Chondrocyte (in vitro differentiated cells): ENCODE data around the gene DIPK2A. TPM values are rescaled to one million over a fixed set of nuclear protein-coding genes. Genes with fewer than 3 reads are reported as not detected.

Experiments
- DNase-seq: peaks from one replicate; pipeline ENCODE4 v3.0.0; 2021; ENCODE audit warnings: mixed read lengths, low spot score
- H3K27ac Mint-ChIP-seq: one replicate; pipeline ENCODE4 v1.8.0; 2021; ENCODE audit warnings: mild to moderate bottlenecking, moderate library complexity, mixed read lengths; ENCODE audit not compliant: unreplicated experiment
- H3K27me3 Mint-ChIP-seq: 2 replicates; pipeline ENCODE4 v1.8.0; 2021; ENCODE audit warnings: low read depth, mixed read lengths
- H3K36me3 Mint-ChIP-seq: 2 replicates; pipeline ENCODE4 v1.8.0; 2021; ENCODE audit warnings: low read depth, mixed read lengths
- H3K4me1 Mint-ChIP-seq: 2 replicates; pipeline ENCODE4 v1.8.0; 2021; ENCODE audit warnings: low read depth, mild to moderate bottlenecking, mixed read lengths
- H3K4me3 Mint-ChIP-seq: one replicate; pipeline ENCODE4 v1.8.0; 2021; ENCODE audit warnings: mild to moderate bottlenecking, moderate library complexity, mixed read lengths; ENCODE audit not compliant: unreplicated experiment
- H3K9me3 Mint-ChIP-seq: 2 replicates; pipeline ENCODE4 v1.8.0; 2021; ENCODE audit warnings: low read depth, mixed read lengths
- CTCF ChIP-seq: fragments of 200-600 bp; sonication (generic); IDR thresholded peaks from 2 replicates; pipeline ENCODE4 v1.5.0; 2021; ENCODE audit warnings: antibody characterized with exemption, mild to moderate bottlenecking, moderate library complexity
- total RNA-seq: library from RNA; stranded (reverse); gene quantifications from 3 replicates; pipeline ENCODE4 v1.2.1, GENCODE V29; 2021

DIPK2A gene
- total RNA-seq, 1 donor from 2014 or later = 28.8 TPM

DNA sequence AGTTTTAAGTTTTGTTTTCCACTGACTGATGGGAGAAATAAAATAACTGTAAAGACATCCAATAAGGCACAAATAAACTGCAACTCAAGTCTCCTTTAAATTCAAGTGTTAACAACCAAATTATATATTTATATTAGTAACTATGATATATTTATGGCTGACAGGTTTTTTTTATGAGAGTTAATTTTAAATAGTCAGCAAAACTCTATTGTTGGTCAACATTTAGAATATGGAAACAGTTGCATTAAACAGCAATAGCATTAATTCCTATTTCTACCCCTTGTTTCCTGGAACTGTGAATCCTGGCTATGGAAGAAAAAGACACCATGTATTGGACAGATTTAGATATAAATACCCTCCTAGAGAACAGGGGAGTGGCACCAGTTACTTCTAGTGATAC, 16.5 kb upstream of the DIPK2A start:
- no peak for TF ChIP-seq CTCF
- Mint-ChIP-seq H3K36me3 (peaks cover 8% of the 10 kb centered on the region), H3K4me3 (no peak overlapping the region), H3K9me3 (peaks cover 13% of the 10 kb centered on the region), H3K4me1 (peaks cover 14% of the 10 kb centered on the region), H3K27ac (no peak overlapping the region), H3K27me3 (peaks cover 2% of the 10 kb centered on the region)
- DNase-seq = no peak

DNA sequence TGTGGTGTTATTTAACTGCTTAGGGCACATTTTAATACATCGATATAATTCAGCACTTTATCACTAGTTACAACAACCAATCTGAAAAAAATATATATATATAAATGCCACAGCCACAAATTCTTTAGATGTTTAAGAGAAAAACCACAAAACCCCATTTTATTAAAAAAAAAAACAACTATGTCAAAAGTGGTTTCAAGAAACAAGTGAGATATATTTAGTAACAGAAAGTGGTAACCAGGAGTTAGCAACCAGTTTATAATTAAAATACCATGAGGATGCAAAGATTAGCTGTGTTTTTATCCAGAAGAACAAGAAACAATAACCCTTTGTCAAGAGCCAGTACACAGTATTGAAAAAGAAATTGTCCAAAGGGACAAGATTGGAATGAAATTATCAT, 14.8 kb upstream of the DIPK2A start:
- no peak for DNase-seq

GRCh38 chr3:143957453-143957852, 14.2 kb upstream of the DIPK2A start:
- Mint-ChIP-seq H3K27ac (no peak overlapping the region), H3K27me3 (peaks cover 2% of the 10 kb centered on the region), H3K4me3 (no peak overlapping the region), H3K4me1 (peaks cover 14% of the 10 kb centered on the region), H3K36me3 (peaks cover 8% of the 10 kb centered on the region), H3K9me3 (peaks cover 13% of the 10 kb centered on the region)
- DNase-seq = no peak
- no peak for TF ChIP-seq CTCF

More for the DNA sequence above, 14.8 kb upstream of the DIPK2A start:
- peaks cover 8% of the 10 kb centered on the region for H3K36me3 Mint-ChIP-seq
- H3K4me3 Mint-ChIP-seq = no peak overlapping the region
- H3K27ac Mint-ChIP-seq = no peak overlapping the region
- H3K27me3 Mint-ChIP-seq = peaks cover 2% of the 10 kb centered on the region
- H3K9me3 Mint-ChIP-seq = peaks cover 13% of the 10 kb centered on the region
- peaks cover 14% of the 10 kb centered on the region for H3K4me1 Mint-ChIP-seq
- no peak for TF ChIP-seq CTCF

GRCh38 chr3:143958966-143959365, 12.7 kb upstream of the DIPK2A start:
- TF ChIP-seq CTCF = no peak
- no peak overlapping the region for H3K27ac Mint-ChIP-seq
- peaks cover 15% of the 10 kb centered on the region for H3K9me3 Mint-ChIP-seq
- peaks cover 14% of the 10 kb centered on the region for H3K4me1 Mint-ChIP-seq
- H3K27me3 Mint-ChIP-seq = peaks cover 2% of the 10 kb centered on the region
- no peak for DNase-seq
- H3K4me3 Mint-ChIP-seq = no peak overlapping the region
- H3K36me3 Mint-ChIP-seq = peaks cover 8% of the 10 kb centered on the region

DNA sequence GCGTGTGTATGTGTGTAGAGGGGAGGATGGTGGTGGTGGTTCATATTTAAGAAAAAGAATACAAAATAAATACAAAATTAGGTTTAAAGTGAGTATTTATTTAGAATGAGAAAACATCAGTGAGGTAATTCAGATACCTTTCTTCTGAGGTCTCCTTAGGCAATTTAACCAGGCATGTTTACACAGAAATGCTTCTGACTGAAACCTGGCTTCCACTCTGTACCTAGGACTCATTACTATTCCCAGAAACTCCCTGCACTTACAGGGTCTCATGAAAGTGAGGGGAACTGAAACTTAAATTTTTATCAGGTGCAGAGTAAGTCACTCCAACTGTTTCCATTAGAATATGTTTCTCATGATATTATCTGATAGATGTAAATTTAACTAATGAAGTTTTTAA, 10.3 kb upstream of the DIPK2A start:
- Mint-ChIP-seq H3K36me3 (peaks cover 8% of the 10 kb centered on the region), H3K27me3 (no peaks in the 10 kb centered on the region)

More for the DNA sequence above, 10.3 kb upstream of the DIPK2A start:
- no peak for DNase-seq
- no peak for TF ChIP-seq CTCF
- Mint-ChIP-seq H3K9me3 (peaks cover 15% of the 10 kb centered on the region), H3K27ac (no peak overlapping the region), H3K4me1 (peaks cover 12% of the 10 kb centered on the region), H3K4me3 (no peak overlapping the region)
